ENCODE measurements around the gene SP6.

The SP6 gene

GRCh38 chr17:47879776-47880454 is 29.0 kb upstream of the SP6 start:
- DNase-seq (ENCODE audit: low read depth), result no peak

- DNase-seq (ENCODE audit: low read depth), result peak; percentile 88
Measured at GRCh38 chr17:47879028-47879585, 28.1 kb upstream of the SP6 start.

- DNase-seq (ENCODE audit: low read depth), result peak; percentile 53
Measured at GRCh38 chr17:47878203-47879027, 27.5 kb upstream of the SP6 start.

DNA sequence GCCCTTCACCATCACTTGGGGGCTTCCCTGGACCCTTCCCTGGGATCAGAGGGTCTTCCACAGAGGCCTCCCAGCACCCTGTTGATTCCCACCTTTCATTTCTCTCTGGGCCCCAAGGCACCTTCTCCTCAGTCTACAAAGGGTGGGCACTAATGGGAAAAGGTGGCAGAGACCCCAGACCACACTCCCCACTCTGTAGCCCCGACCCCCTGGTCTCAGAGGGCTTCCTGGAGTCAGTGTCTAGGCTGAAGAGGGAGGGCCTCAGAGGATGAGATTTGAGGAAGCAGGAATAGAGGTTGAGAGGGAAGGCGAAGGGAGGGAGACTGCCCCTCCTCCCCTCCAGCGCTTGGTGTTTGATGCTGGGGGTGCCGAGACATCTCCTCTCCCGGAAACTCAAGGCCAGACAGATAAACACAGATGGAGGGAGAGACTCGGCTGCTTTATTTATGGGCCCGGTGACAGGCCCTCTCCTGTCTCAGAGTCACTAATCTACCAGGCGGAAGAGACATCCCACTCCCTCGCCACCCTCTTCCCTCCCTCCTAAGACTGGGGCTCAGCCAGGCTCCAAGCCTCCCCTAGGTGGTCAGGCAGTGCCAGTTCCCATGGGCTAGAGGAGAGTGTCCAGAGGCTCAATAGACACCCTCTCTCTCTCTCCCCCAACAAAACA is 26.5 kb upstream of the SP6 start:
- DNase-seq (ENCODE audit: low read depth), result no peak

DNA sequence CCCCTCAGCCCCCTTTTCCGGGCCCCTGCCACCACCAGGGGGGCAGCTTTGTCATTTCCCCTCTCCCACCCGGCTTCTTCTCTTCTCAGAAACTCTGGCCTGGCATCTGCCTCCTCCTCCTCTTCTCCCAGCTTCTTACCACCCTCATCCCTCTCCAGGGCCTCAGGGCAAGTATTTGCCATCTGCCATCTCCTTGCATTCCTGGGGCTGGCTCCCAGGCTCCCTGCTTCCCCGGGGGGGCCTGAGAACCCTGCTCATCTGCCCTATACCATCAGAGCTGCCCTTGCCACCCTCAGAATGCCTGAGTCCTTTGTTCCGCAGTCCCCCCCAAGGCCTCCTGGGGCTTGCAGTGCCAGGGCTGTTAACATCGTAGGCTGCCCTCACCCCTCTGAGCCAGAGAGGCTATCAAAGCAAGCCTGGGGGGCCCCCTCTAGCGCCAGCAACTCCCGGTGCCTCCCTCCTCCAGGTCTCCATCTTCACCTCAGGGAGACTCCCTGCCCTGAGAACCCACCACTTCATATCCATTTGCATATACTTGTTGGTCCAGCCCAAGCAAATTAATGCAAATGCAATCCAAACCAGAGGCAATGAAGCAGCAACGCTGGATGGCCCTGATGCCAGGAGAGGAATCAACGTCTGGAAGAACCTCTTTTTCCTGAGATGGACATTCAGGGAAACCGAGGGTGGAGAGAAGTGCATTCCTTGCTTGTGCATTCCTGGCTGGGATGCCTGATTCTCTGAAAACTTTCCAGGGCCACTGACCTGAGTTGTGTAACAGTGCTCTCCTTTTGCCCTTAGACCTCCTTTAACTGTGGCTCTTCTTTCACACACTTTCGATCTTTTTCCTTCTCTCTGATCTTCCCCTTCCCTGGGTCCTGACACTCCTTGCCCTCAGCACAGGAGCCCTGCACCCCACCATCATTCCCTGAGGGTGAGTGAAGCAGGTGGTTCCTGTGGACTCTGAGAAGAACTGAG is 24.3 kb upstream of the SP6 start:
- no peak for DNase-seq (ENCODE audit: low read depth)

DNA sequence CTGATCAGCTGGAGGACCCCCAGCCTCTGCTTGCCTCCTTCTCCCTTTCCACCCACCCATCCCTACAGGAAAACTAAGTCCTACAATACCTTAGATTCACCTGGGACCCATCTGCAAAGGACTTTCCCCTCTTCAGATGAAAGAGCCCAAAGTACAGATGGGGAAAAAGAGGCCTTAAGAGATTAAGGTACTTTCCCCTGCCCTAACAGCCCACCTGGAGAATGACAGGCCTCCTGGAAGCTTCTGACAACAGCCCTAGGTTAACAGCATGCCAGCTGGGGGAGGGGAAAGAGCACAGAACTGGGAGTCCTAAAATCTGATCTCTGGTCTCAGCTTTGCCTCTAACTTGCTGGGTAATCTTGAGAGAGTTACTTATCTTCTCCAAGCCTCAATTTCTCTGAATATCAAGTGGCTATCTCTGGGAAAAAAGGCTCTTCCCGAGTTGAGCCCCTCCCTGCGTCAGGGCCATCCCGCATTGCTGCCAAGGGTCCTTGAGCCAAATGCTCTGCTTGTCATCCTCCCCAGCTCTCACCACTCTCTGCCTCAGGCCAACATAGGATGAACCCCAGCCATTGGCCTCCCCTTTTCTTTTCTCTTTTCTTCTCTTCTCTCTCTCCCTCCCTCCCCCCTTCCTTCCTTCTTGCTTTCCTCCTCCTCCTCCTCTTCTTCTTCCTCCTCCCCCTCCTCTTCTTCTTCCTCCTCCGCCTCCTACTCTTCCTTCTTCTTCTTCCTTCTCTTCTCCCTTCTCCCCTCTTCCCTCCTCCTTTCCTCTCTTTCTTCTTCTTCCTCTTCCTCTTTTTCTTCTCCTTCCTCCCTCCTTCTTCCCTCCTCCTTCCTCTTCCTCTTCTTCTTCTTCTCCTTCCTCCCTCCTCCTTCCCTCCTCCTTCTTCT is 22.5 kb upstream of the SP6 start:
- DNase-seq (ENCODE audit: low read depth), result no peak

GRCh38 chr17:47872651-47873161 is 21.7 kb upstream of the SP6 start:
- DNase-seq (ENCODE audit: low read depth), result no peak

DNA sequence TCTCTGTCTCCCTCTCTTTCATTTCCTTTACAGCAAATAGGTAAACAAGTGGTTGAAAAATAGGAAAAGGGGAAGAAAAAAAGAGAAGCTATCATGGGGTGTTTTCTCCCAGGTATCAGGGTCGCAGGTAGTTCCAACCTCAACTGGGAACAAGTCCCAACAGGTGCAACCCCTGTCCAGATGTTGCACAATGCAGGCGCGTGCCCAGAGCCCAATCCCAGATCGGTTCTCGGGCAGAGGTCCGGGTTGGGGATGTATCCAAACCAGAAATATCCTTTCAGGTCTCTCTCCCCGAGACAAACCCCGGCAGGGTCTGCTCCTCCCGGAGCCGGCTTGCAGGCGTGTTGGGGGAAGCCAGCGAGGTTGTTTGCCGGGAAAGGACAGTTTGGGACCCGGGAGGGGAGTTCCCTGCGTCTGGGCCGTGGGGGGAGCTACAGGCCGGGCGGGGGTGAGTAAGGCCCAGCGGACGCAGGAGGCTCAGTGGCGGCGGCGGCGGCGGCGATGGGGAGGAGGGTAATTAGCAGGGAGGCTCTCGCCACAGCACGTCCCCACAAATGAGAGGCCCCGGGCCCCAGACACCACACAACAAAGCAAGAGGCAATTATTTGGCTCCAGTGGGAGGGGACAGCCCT is 21.2 kb upstream of the SP6 start:
- DNase-seq (ENCODE audit: low read depth), result no peak

DNA sequence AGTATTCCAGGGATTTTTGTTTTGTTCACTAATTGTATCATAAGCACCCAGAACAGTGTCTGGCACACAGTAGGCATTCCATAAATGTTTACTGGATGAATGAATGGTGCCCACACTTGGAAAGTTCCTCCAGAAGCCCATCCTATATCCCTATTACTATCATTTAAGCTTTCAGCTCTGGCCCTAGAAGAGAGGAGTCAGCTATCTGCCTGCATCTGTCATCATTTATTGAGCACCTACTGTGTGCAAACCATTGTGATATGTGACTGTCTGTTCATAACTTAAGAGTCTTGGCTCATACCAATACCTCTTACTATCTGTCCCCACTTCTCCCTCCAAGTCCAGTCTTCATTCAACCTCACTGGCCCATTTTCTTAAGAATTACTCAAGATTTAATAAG is 20.1 kb upstream of the SP6 start:
- DNase-seq (ENCODE audit: low read depth), result no peak

DNA sequence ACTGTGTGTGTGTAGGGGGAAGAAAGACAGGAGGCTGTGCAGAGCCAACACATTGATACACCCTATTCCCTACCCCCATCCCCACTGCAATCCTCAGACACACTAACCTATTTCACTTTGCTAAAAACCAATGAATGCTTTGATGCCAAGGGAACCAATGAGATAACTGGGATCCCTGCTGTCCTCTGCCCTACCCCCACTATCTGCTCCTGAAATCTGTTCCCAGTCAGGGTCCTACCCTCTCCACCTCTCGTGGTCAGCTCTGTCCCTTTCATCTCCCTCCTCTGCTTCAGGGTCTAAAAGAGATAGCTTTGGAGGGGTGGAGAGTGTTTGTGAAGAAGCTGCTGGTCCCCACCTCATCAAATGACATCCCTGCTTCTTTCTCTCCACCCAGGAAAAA is 19.1 kb upstream of the SP6 start:
- DNase-seq (ENCODE audit: low read depth), result no peak

GRCh38 chr17:47869114-47869513 is 18.2 kb upstream of the SP6 start:
- no peak for DNase-seq (ENCODE audit: low read depth)

DNA sequence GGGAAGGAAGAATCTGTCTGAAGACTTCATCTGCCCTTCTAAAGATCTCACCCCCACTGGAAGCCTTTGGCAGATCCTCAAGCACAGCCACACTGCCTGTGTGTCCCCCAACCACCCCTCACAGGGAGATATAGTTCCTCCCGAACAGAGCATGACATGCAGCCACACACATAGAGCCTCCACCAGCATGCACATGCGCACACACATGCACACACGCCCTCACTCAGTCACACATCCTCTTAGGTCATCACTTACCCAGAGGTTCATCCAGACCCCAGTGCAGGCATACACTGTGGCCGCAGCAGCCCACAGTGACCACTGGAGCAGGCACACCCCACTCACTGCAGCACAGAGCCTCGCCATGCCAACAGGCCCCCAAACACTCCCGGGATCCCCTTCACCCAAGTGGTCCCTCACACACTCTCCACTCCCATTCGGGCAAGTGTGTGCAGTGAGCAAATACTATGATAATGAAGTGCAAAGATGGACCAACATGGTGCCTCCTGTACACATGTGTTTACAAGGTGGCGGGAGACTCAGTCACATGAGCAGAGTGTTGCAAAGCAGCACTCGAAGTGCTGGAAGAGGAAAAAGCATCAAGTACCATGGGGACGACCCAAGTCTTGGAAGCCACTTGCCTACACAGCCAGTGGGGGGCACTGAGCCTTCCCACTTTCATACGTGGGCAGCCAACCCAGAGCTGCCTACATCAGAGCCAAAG is 17.0 kb upstream of the SP6 start:
- no peak for DNase-seq (ENCODE audit: low read depth)

GRCh38 chr17:47866941-47867340 is 16.0 kb upstream of the SP6 start:
- DNase-seq (ENCODE audit: low read depth), result no peak

GRCh38 chr17:47864791-47865216 is 13.8 kb upstream of the SP6 start:
- DNase-seq (ENCODE audit: low read depth), result peak; percentile 69

- DNase-seq (ENCODE audit: low read depth), result peak; percentile 93
Measured at GRCh38 chr17:47862621-47863440, 11.9 kb upstream of the SP6 start.

- no peak for DNase-seq (ENCODE audit: low read depth)
Measured at GRCh38 chr17:47860386-47860785, 9.4 kb upstream of the SP6 start.

DNA sequence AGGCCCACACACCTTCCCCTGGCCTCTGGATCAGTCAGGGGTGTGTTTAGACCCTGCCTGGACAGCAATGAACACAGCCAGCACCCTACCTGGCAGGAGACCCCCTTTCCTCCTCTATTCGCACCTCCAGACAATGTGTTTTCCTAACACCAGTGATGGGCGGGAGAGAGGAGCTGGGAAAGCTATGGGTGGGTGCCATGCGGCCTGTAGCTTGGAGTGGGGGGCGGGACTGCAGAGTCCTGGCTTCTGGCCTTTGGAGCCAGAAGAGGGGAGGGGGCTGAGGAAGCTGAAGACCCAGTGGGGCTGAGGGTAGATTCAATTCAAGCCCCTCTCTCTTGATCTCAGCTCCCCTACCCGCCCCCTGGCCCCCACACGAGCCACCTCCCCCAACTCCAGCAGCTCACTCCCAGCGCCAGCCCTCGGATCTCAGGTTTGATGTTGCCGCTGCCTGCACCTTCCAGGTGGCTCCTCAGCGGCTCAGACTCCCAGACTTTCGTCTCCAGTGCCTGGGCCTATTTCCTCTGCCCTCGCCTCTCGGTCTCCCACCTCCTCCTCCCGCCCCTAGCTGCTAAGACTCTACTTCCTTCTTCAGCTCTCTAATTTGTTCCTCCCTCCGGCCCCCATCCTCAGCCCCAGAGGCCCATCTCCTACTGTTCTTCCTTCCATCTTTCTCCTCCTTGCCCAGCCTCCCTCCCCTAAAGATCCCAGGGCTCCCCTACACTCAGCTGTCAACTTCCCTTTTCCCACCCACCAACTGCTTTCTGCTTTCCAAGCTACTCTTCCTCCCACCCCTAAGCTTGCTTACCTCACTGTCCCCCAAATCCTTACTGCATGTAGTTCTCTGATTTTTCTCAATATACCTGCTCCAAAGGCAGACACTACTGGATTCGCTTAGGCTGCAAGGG is 6.8 kb upstream of the SP6 start:
- no peak for DNase-seq (ENCODE audit: low read depth)

Data from ELR (cell line).